Measurements from ENCODE around the gene DPH5. TPM values are rescaled to one million over a fixed set of nuclear protein-coding genes. Genes with fewer than 3 reads are reported as not detected.

The DPH5 gene
- total RNA-seq, 1 donor from 2014 or later: 51.9 TPM

- peak overlapping the region; percentile 56 for H3K27ac Mint-ChIP-seq
Observed at GRCh38 chr1:101055623-101056022, 30.0 kb upstream of the DPH5 start.

GRCh38 chr1:101051688-101052638 is 26.4 kb upstream of the DPH5 start:
- intact Hi-C loops (cut with micrococcal nuclease): loop anchor here (1.0 to 5.0 kb wide), 8 partner anchors 9 to 355 kb away; partner anchors contain the start of gene DPH5
- CTCF ChIA-PET: interaction anchor here (1.0 to 1.2 kb wide), 2 partner anchors 187 to 237 kb away, joined by 5 read pairs; no protein-coding TSS in a partner anchor
- H3K4me3 Mint-ChIP-seq: peak overlapping the region; percentile 78

More at GRCh38 chr1:101055623-101056022, 30.0 kb upstream of the DPH5 start:
- Mint-ChIP-seq H3K27me3 (no peaks in the 10 kb centered on the region), H3K36me3 (ENCODE audit: low read depth) (peaks cover 10% of the 10 kb centered on the region), H3K4me3 (no peak overlapping the region), H3K9me3 (no peaks in the 10 kb centered on the region), H3K4me1 (peaks cover 60% of the 10 kb centered on the region)
- ChIA-PET CTCF (interaction anchor here (0.7 kb wide), 1 partner anchor 128 kb away, joined by 3 read pairs; no protein-coding TSS in a partner anchor), POLR2A (no interaction called here)
- no peak for TF ChIP-seq CTCF (IDR thresholded peaks at IDR 0.05)
- ATAC-seq (ENCODE audit: low read depth): no peak
- no peak for DNase-seq
- intact Hi-C loops (cut with micrococcal nuclease): no loop called here

GRCh38 chr1:101050869-101051268 is 25.3 kb upstream of the DPH5 start:
- intact Hi-C loops (cut with micrococcal nuclease): loop anchor here (1.0 to 5.0 kb wide), 4 partner anchors 10 to 356 kb away; partner anchors contain the start of gene DPH5
- no peaks in the 10 kb centered on the region for H3K27me3 Mint-ChIP-seq
- CTCF ChIA-PET: no interaction called here
- peaks cover 68% of the 10 kb centered on the region for H3K4me1 Mint-ChIP-seq
- ATAC-seq (ENCODE audit: low read depth): no peak
- POLR2A ChIA-PET: interaction anchor here (0.7 to 4.0 kb wide), 5 partner anchors 10 to 239 kb away, joined by 4 to 36 read pairs (median 7); partner anchors contain the start of genes DPH5 and S1PR1
- H3K9me3 Mint-ChIP-seq: no peaks in the 10 kb centered on the region
- peak overlapping the region; percentile 86 for H3K27ac Mint-ChIP-seq
- no peak for TF ChIP-seq CTCF (IDR thresholded peaks at IDR 0.05)
- no peak overlapping the region for H3K4me3 Mint-ChIP-seq
- peaks cover 6% of the 10 kb centered on the region for H3K36me3 Mint-ChIP-seq (ENCODE audit: low read depth)
- DNase-seq: no peak

More at GRCh38 chr1:101051688-101052638, 26.4 kb upstream of the DPH5 start:
- Mint-ChIP-seq H3K36me3 (ENCODE audit: low read depth) (no peaks in the 10 kb centered on the region), H3K4me1 (peaks cover 70% of the 10 kb centered on the region), H3K27ac (peak overlapping the region; percentile 95), H3K9me3 (no peaks in the 10 kb centered on the region), H3K27me3 (no peaks in the 10 kb centered on the region)
- peak; percentile 27 for DNase-seq
- POLR2A ChIA-PET: interaction anchor here (0.6 to 4.0 kb wide), 14 partner anchors 11 to 258 kb away, joined by 3 to 36 read pairs (median 4); partner anchors contain the start of genes DPH5 and S1PR1
- ATAC-seq (ENCODE audit: low read depth): peak; percentile 88
- TF ChIP-seq CTCF (IDR thresholded peaks at IDR 0.05): no peak

- intact Hi-C loops (cut with micrococcal nuclease): no loop called here
- DNase-seq: no peak
- Mint-ChIP-seq H3K4me1 (peaks cover 44% of the 10 kb centered on the region), H3K36me3 (ENCODE audit: low read depth) (peaks cover 21% of the 10 kb centered on the region), H3K27me3 (no peaks in the 10 kb centered on the region), H3K27ac (peak overlapping the region; percentile 79), H3K9me3 (peaks cover 11% of the 10 kb centered on the region), H3K4me3 (no peak overlapping the region)
- no peak for ATAC-seq (ENCODE audit: low read depth)
- POLR2A ChIA-PET: interaction anchor here (0.9 to 1.0 kb wide), 2 partner anchors 13 to 93 kb away, joined by 3 to 5 read pairs; no protein-coding TSS in a partner anchor
- CTCF ChIA-PET: interaction anchor here (1.1 kb wide), 1 partner anchor 244 kb away, joined by 4 read pairs; no protein-coding TSS in a partner anchor
- TF ChIP-seq CTCF (IDR thresholded peaks at IDR 0.05): no peak
Observed at GRCh38 chr1:101044749-101045148, 19.2 kb upstream of the DPH5 start.
